Progenitor cell of endocrine pancreas (in vitro differentiated cells): ENCODE data around the gene TMC6. TPM values are rescaled to one million over a fixed set of nuclear protein-coding genes. Genes with fewer than 3 reads are reported as not detected.
A peak's percentile ranks its signal among the peaks of the same experiment; 100 is the strongest.
"Not testable (repeated sequence)": the region's sequence is repeated elsewhere in the genome, so short reads cannot be mapped to it uniquely, and the experiment has no call there.

ENCODE experiments used
- DNase-seq: peaks from one replicate; pipeline ENCODE4 v3.0.0; 2021; ENCODE audit warnings: low spot score; ENCODE audit not compliant: unreplicated experiment
- H3K27ac Mint-ChIP-seq: 2 replicates; pipeline ENCODE4 v1.8.0; 2021; ENCODE audit warnings: mild to moderate bottlenecking, moderate library complexity, mixed read lengths
- H3K27me3 Mint-ChIP-seq: 2 replicates; pipeline ENCODE4 v1.8.0; 2021; ENCODE audit warnings: mixed read lengths
- H3K36me3 Mint-ChIP-seq: 2 replicates; pipeline ENCODE4 v1.8.0; 2022; ENCODE audit warnings: mixed read lengths; ENCODE audit not compliant: insufficient read depth
- H3K4me1 Mint-ChIP-seq: 2 replicates; pipeline ENCODE4 v1.8.0; 2021; ENCODE audit warnings: low read depth, mixed read lengths
- H3K4me3 Mint-ChIP-seq: 2 replicates; pipeline ENCODE4 v1.8.0; 2021; ENCODE audit warnings: low read depth, mild to moderate bottlenecking, moderate library complexity, mixed read lengths
- H3K9me3 Mint-ChIP-seq: 2 replicates; pipeline ENCODE4 v1.8.0; 2021; ENCODE audit warnings: low read depth, mixed read lengths
- total RNA-seq: library from RNA; stranded (reverse); gene quantifications from 2 replicates; pipeline ENCODE4 v1.2.1, GENCODE V29; 2021
- TF ChIP-seq, protein P1 (sequence below): fragments of 200-600 bp; sonication (generic); IDR thresholded peaks from one replicate; pipeline ENCODE4 v1.5.0; 2021; ENCODE audit warnings: antibody characterized with exemption, mild to moderate bottlenecking; ENCODE audit not compliant: unreplicated experiment

Gene TMC6
- total RNA-seq, 1 donor from 2014 or later: 134 TPM

GRCh38 chr17:78120971-78121800 lies 7.4 kb downstream of the TMC6 start:
- DNase-seq: no peak
- TF ChIP-seq, protein P1, sequence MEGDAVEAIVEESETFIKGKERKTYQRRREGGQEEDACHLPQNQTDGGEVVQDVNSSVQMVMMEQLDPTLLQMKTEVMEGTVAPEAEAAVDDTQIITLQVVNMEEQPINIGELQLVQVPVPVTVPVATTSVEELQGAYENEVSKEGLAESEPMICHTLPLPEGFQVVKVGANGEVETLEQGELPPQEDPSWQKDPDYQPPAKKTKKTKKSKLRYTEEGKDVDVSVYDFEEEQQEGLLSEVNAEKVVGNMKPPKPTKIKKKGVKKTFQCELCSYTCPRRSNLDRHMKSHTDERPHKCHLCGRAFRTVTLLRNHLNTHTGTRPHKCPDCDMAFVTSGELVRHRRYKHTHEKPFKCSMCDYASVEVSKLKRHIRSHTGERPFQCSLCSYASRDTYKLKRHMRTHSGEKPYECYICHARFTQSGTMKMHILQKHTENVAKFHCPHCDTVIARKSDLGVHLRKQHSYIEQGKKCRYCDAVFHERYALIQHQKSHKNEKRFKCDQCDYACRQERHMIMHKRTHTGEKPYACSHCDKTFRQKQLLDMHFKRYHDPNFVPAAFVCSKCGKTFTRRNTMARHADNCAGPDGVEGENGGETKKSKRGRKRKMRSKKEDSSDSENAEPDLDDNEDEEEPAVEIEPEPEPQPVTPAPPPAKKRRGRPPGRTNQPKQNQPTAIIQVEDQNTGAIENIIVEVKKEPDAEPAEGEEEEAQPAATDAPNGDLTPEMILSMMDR: no peak
- Mint-ChIP-seq H3K4me1 (peaks cover 12% of the 10 kb centered on the region), H3K9me3 (no peaks in the 10 kb centered on the region), H3K4me3 (no peak overlapping the region), H3K27ac (no peak overlapping the region), H3K36me3 (peaks cover 9% of the 10 kb centered on the region), H3K27me3 (no peaks in the 10 kb centered on the region)

DNA sequence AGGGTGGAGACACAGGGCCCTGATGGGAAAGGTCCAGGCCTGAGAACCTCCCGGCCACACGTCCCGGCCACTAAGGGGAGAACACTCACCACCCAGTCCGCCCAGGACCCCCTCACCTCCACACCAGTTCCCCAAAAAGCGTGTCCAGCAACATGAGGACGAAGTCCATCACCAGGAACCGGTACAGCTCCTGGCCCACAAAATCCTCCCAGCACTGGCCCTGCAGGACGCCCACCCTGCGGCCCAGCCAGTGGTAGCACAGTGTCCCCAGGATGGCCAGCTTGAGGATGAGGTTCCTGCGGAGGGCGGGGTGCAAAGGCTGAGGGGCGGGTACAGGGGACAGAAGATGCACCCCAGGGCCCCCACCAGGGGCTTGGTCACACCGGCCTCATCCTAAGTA lies 8.0 kb downstream of the TMC6 start:
- H3K9me3 Mint-ChIP-seq: no peaks in the 10 kb centered on the region
- no peaks in the 10 kb centered on the region for H3K27me3 Mint-ChIP-seq
- TF ChIP-seq, protein P1: no peak
- peaks cover 9% of the 10 kb centered on the region for H3K36me3 Mint-ChIP-seq
- no peak overlapping the region for H3K4me3 Mint-ChIP-seq
- peaks cover 12% of the 10 kb centered on the region for H3K4me1 Mint-ChIP-seq
- H3K27ac Mint-ChIP-seq: no peak overlapping the region
- DNase-seq: no peak

GRCh38 chr17:78118801-78119241 lies 9.7 kb downstream of the TMC6 start:
- no peak overlapping the region for H3K27ac Mint-ChIP-seq
- no peaks in the 10 kb centered on the region for H3K9me3 Mint-ChIP-seq
- DNase-seq: no peak
- H3K36me3 Mint-ChIP-seq: peaks cover 14% of the 10 kb centered on the region
- peaks cover 12% of the 10 kb centered on the region for H3K4me1 Mint-ChIP-seq
- TF ChIP-seq, protein P1: no peak
- H3K4me3 Mint-ChIP-seq: no peak overlapping the region
- H3K27me3 Mint-ChIP-seq: no peaks in the 10 kb centered on the region

- Mint-ChIP-seq H3K27me3 (no peaks in the 10 kb centered on the region), H3K4me3 (peak overlapping the region; percentile 37), H3K27ac (peak overlapping the region; percentile 97), H3K9me3 (no peaks in the 10 kb centered on the region), H3K4me1 (peaks cover 13% of the 10 kb centered on the region), H3K36me3 (peaks cover 11% of the 10 kb centered on the region)
- TF ChIP-seq, protein P1: peak; percentile 78
- DNase-seq: peak; percentile 64
These were observed 11.3 kb downstream of the TMC6 start for GRCh38 chr17:78117027-78117981.

- Mint-ChIP-seq H3K27ac (peak overlapping the region; percentile 97), H3K27me3 (no peaks in the 10 kb centered on the region), H3K4me1 (peaks cover 13% of the 10 kb centered on the region), H3K36me3 (peaks cover 11% of the 10 kb centered on the region), H3K9me3 (no peaks in the 10 kb centered on the region), H3K4me3 (no peak overlapping the region)
- TF ChIP-seq, protein P1: no peak
- no peak for DNase-seq
These were observed 12.1 kb downstream of the TMC6 start for GRCh38 chr17:78116411-78116810.

- Mint-ChIP-seq H3K4me1 (peaks cover 13% of the 10 kb centered on the region), H3K36me3 (peaks cover 11% of the 10 kb centered on the region)
- not testable (repeated sequence) for H3K27ac Mint-ChIP-seq, H3K4me3 Mint-ChIP-seq, H3K9me3 Mint-ChIP-seq, H3K27me3 Mint-ChIP-seq, DNase-seq
These were observed 12.8 kb downstream of the TMC6 start for GRCh38 chr17:78115803-78116202.
